Transverse colon (tissue), 4 donors: ENCODE data around the gene CLSTN2. TPM values are rescaled to one million over a fixed set of nuclear protein-coding genes. Genes with fewer than 3 reads are reported as not detected.

Source experiments
- DNase-seq: peaks from one replicate; pipeline ENCODE4 v3.0.0-alpha.2; 2019
- H3K27ac ChIP-seq, 4 donors: fragments of 200-600 bp; sonication (generic); 2 replicates each; pipeline ENCODE4 v1.5.1; 2016 to 2018; ENCODE audit warnings: inconsistent platforms in 4 of 4
- H3K27me3 ChIP-seq: fragments of 200-600 bp; sonication (generic); 2 replicates; pipeline ENCODE4 v1.5.1; 2017; ENCODE audit warnings: inconsistent platforms
- H3K36me3 ChIP-seq, 4 donors: fragments of 200-600 bp; sonication (generic); 2 replicates each; pipeline ENCODE4 v1.5.1; 2017 to 2019; ENCODE audit warnings: inconsistent platforms in 4 of 4
- H3K4me1 ChIP-seq, 4 donors: fragments of 200-600 bp; sonication (generic); 2 replicates each; pipeline ENCODE4 v1.5.1; 2017 to 2020; ENCODE audit warnings: inconsistent platforms in 4 of 4
- H3K4me3 ChIP-seq, 4 donors: fragments of 200-600 bp; sonication (generic); 1 replicate in 1 of 4; 2 replicates in 3 of 4; pipeline versions ENCODE4 v1.5.1 to v1.6.1; 2017 to 2019; ENCODE audit warnings: inconsistent platforms in 4 of 4
- H3K9me3 ChIP-seq, 2 donors: fragments of 200-600 bp; sonication (generic); 2 replicates each; pipeline ENCODE4 v1.5.1; 2017 to 2019; ENCODE audit warnings: inconsistent platforms in 2 of 2
- EP300 ChIP-seq: sonication (generic); formaldehyde crosslinking; IDR thresholded peaks from one replicate; pipeline ENCODE4 v1.6.1; 2017; ENCODE audit warnings: antibody characterized with exemption, low read depth
- POLR2A ChIP-seq: fragments of 450-650 bp; IDR thresholded peaks from one replicate; pipeline ENCODE4 v1.6.1; 2016; ENCODE audit warnings: antibody characterized with exemption, mild to moderate bottlenecking, moderate library complexity
- POLR2AphosphoS5 ChIP-seq, 3 donors: sonication (generic); formaldehyde crosslinking; IDR thresholded peaks; one replicate each; pipeline ENCODE4 v1.6.1; 2016; ENCODE audit warnings: antibody characterized with exemption in 3 of 3
- WGBS, 2 donors: methylation state at CpG; one replicate each; pipeline ENCODE4 v1.1.5; 2018; ENCODE audit warnings: low coverage in 1 of 2; 5-methylcytosine and 5-hydroxymethylcytosine counted together
- in situ Hi-C, 4 donors: fragments of 200-750 bp; cut with MboI; loops; one replicate each; pipeline versions ENCODE4 v1.15.0 to v1.15.1; 2017; ENCODE audit warnings: low sequenced_read_pairs in 3 of 4, low pct_ligation_motif_present in 1 of 4, low pct_unique_long_range_greater_than_20kb in 1 of 4
- intact Hi-C: fragments of 100-400 bp; cut with DNase I; formaldehyde crosslinking; loops from one replicate; pipeline ENCODE4 v1.15.1; 2023; ENCODE audit warnings: low total_unique reads
- total RNA-seq, 4 donors: library from RNA; depleted of rRNA; stranded (reverse); fragments of >200 nt; gene quantifications; one replicate each; pipeline ENCODE4 v1.1.0, GENCODE V29; 2016
- TF ChIP-seq, protein P1 (sequence below), 5 experiments: fragments of 200-600 bp in 3 of 5; fragments of 450-650 bp in 2 of 5; sonication (generic) in 3 of 5; IDR thresholded peaks; 1 replicate in 2 of 5; 2 replicates in 3 of 5; pipeline ENCODE4 v1.5.1; 2016 to 2017; ENCODE audit warnings: antibody characterized with exemption in 5 of 5, inconsistent platforms in 3 of 5, mild to moderate bottlenecking in 2 of 5, moderate library complexity in 1 of 5

The CLSTN2 gene
- total RNA-seq, 4 donors from 2014 or later, result 0.60 to 9.0 (median 2.2) TPM

DNA sequence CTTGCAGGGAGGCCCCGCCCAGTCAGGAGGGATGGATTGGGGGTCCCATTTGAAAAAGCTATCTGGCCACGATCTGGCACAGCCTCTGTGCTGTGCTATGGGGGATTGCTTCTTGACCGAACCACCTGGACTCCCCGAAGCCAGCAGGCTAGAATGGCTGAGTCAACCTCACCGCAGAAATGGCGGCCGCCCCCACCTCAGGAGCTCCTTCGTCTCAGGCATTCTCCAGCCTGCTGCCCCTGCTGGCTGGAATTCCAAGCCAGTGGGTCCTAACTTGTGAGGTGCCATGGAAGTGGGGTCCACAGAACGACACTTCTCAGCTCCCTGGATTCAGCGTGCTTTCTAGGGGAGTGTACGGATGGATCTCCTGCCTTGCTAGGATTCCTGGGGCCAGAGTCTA is 562.3 kb downstream of the CLSTN2 start:
- Histone ChIP-seq H3K27ac (no peak overlapping the region), H3K27me3 (no peaks in the 10 kb centered on the region), H3K36me3 (no peaks in the 10 kb centered on the region), H3K9me3 (no peaks in the 10 kb centered on the region), H3K4me1 (no peaks in the 10 kb centered on the region), H3K4me3 (no peak overlapping the region)
- intact Hi-C loops (no loop called here), in situ Hi-C loops (no loop called here)
- no peak for DNase-seq
- TF ChIP-seq POLR2AphosphoS5 (IDR thresholded peaks at IDR 0.05) (no peak), POLR2A (no peak), EP300 (no peak)
- TF ChIP-seq, protein P1, sequence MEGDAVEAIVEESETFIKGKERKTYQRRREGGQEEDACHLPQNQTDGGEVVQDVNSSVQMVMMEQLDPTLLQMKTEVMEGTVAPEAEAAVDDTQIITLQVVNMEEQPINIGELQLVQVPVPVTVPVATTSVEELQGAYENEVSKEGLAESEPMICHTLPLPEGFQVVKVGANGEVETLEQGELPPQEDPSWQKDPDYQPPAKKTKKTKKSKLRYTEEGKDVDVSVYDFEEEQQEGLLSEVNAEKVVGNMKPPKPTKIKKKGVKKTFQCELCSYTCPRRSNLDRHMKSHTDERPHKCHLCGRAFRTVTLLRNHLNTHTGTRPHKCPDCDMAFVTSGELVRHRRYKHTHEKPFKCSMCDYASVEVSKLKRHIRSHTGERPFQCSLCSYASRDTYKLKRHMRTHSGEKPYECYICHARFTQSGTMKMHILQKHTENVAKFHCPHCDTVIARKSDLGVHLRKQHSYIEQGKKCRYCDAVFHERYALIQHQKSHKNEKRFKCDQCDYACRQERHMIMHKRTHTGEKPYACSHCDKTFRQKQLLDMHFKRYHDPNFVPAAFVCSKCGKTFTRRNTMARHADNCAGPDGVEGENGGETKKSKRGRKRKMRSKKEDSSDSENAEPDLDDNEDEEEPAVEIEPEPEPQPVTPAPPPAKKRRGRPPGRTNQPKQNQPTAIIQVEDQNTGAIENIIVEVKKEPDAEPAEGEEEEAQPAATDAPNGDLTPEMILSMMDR (IDR thresholded peaks at IDR 0.05), result no peak
- 93% methylated on average over 11 of the region's 11 CpGs; no CpG with 5 or more reads in 1 of the 2 donors for WGBS, 2 donors

GRCh38 chr3:140499114-140499757 is 564.3 kb downstream of the CLSTN2 start:
- H3K9me3 ChIP-seq, result no peaks in the 10 kb centered on the region
- no peaks in the 10 kb centered on the region for H3K27me3 ChIP-seq
- intact Hi-C loops, result no loop called here
- H3K4me1 ChIP-seq, result no peaks in the 10 kb centered on the region
- 20 to 40% methylated on average over 1 of the region's 1 CpG for WGBS, 2 donors
- H3K27ac ChIP-seq, result no peak overlapping the region
- DNase-seq, result no peak
- no peaks in the 10 kb centered on the region for H3K36me3 ChIP-seq
- in situ Hi-C loops, result no loop called here
- TF ChIP-seq, protein P1 (IDR thresholded peaks at IDR 0.05), result peak in 1 of 5 experiments; percentile 14
- TF ChIP-seq POLR2A, result no peak
- H3K4me3 ChIP-seq, result no peak overlapping the region

DNA sequence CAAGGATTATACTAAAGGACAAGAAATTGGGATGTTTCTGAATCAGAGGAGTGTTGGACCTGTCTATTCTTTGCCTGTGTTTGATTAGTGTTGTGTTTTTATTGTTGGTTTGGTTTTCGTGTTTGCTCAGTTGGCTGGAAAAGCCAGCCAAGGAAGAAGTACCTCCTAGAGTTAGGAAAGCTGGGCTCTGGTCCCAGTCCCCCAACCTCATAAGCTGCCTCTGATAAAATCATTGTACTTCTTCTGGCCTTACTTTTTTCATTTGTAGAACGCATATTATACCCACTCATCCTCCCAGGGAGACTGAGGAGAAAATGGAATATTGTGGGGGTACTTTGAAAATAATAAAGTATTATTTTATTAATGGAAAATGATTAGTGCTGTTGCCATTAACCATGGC is 565.5 kb downstream of the CLSTN2 start:
- H3K27ac ChIP-seq, result no peak overlapping the region
- intact Hi-C loops, result no loop called here

DNA sequence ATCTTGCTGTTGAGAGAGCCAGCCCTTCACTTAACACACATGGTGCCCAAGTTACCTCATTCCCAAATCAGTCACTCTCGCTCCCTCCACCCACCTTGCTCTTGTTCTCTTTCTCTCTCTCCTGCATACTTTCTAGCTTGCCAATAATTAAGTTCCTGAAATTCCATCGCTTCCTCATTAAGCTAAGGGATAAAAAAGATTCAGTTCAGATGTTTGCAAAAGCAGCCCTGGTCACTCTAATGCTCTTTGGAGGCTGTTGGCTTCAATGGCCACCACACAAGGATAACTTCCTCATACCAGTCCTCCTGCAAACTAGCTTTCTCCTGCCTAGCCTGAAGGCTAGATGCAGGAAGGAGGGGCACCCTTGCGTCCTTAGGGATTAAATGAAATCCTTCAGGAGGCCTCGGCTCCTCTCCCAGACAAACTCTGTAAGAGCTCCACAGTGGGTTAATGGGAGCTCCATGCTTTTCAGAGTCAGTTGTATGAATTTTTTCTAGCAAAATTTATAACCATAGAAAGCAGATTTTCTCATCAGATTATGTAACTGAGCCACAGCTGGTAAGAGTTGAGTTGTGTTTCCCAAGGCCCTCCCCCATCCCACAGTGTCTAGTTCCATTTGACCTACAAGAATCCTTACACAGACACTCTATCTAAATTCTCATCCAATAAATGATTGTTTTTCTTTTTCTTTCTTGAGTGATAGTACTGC is 566.2 kb downstream of the CLSTN2 start:
- 64 to 100% methylated on average over 1 to 4 of the region's 4 CpGs for WGBS, 2 donors
- H3K4me3 ChIP-seq, result no peak overlapping the region
- no peak overlapping the region for H3K27ac ChIP-seq
- no peak for TF ChIP-seq POLR2AphosphoS5 (IDR thresholded peaks at IDR 0.05)
- no peak for TF ChIP-seq EP300
- TF ChIP-seq, protein P1 (IDR thresholded peaks at IDR 0.05), result no peak
- no peak for TF ChIP-seq POLR2A
- no peaks in the 10 kb centered on the region for H3K27me3 ChIP-seq
- DNase-seq, result no peak
- H3K4me1 ChIP-seq, result no peaks in the 10 kb centered on the region
- intact Hi-C loops, result no loop called here
- H3K36me3 ChIP-seq, result no peaks in the 10 kb centered on the region
- in situ Hi-C loops, result no loop called here
- H3K9me3 ChIP-seq, result no peaks in the 10 kb centered on the region

More for the DNA sequence above, 565.5 kb downstream of the CLSTN2 start:
- no peak for DNase-seq
- H3K36me3 ChIP-seq, result no peaks in the 10 kb centered on the region
- H3K4me3 ChIP-seq, result no peak overlapping the region
- H3K4me1 ChIP-seq, result no peaks in the 10 kb centered on the region
- 61 to 75% methylated on average over 2 of the region's 2 CpGs for WGBS, 2 donors
- no peak for TF ChIP-seq POLR2A
- TF ChIP-seq, protein P1 (IDR thresholded peaks at IDR 0.05), result no peak
- TF ChIP-seq POLR2AphosphoS5 (IDR thresholded peaks at IDR 0.05), result no peak
- no peak for TF ChIP-seq EP300
- in situ Hi-C loops, result no loop called here
- H3K9me3 ChIP-seq, result no peaks in the 10 kb centered on the region
- no peaks in the 10 kb centered on the region for H3K27me3 ChIP-seq
